ENCODE measurements around the gene CD300LF. TPM values are rescaled to one million over a fixed set of nuclear protein-coding genes. Genes with fewer than 3 reads are reported as not detected.

CD300LF gene
- total and polyA plus RNA-seq, 8 donors = 0.19 to 4.7 (median 0.29) TPM

DNA sequence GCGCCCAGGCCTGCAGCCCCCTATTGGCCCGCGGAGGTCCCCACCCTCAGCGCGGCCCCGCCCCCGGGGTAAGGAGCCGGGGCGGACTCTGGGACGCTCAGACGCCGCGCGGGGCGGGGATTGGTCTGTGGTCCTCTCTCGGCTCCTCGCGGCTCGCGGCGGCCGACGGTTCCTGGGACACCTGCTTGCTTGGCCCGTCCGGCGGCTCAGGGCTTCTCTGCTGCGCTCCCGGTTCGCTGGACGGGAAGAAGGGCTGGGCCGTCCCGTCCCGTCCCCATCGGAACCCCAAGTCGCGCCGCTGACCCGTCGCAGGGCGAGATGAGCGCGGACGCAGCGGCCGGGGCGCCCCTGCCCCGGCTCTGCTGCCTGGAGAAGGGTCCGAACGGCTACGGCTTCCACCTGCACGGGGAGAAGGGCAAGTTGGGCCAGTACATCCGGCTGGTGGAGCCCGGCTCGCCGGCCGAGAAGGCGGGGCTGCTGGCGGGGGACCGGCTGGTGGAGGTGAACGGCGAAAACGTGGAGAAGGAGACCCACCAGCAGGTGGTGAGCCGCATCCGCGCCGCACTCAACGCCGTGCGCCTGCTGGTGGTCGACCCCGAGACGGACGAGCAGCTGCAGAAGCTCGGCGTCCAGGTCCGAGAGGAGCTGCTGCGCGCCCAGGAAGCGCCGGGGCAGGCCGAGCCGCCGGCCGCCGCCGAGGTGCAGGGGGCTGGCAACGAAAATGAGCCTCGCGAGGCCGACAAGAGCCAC lies 36.0 kb upstream of the CD300LF start, which contains the start of gene NHERF1:
Gene NHERF1 (plus strand): TSS at position 100 of the 750 bp plus-strand sequence. CDS start 219 bp downstream, at position 319.
- H3K27me3 ChIP-seq = no peaks in the 10 kb centered on the region
- no peaks in the 10 kb centered on the region for H3K9me3 ChIP-seq
- H3K36me3 ChIP-seq = no peaks in the 10 kb centered on the region
- 0% methylated on average over 60 to 90 of the region's 90 CpGs for WGBS, 2 donors
- peaks cover 18 to 28% (median 24%) of the 10 kb centered on the region in 3 donors for H3K4me1 ChIP-seq
- peak within 1 kb of the TSS; percentile 55 to 98 (median 88) for H3K4me3 ChIP-seq
- peak within 1 kb of the TSS; percentile 88 to 97 (median 95) for H3K27ac ChIP-seq
- TF ChIP-seq, protein P1, sequence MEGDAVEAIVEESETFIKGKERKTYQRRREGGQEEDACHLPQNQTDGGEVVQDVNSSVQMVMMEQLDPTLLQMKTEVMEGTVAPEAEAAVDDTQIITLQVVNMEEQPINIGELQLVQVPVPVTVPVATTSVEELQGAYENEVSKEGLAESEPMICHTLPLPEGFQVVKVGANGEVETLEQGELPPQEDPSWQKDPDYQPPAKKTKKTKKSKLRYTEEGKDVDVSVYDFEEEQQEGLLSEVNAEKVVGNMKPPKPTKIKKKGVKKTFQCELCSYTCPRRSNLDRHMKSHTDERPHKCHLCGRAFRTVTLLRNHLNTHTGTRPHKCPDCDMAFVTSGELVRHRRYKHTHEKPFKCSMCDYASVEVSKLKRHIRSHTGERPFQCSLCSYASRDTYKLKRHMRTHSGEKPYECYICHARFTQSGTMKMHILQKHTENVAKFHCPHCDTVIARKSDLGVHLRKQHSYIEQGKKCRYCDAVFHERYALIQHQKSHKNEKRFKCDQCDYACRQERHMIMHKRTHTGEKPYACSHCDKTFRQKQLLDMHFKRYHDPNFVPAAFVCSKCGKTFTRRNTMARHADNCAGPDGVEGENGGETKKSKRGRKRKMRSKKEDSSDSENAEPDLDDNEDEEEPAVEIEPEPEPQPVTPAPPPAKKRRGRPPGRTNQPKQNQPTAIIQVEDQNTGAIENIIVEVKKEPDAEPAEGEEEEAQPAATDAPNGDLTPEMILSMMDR (IDR thresholded peaks at IDR 0.05) = peak in 1 of 4 donors; percentile 14
- intact Hi-C loops (cut with DNase I) = loop anchor here in 1 of 3 donors (10.0 kb wide), 1 partner anchor 116 kb away; no protein-coding TSS in a partner anchor
- FAIRE-seq = no peak
- DNase-seq = peak; percentile 93 to 99 (median 96)
- ATAC-seq = peak; percentile 77 to 84 (median 82)

DNA sequence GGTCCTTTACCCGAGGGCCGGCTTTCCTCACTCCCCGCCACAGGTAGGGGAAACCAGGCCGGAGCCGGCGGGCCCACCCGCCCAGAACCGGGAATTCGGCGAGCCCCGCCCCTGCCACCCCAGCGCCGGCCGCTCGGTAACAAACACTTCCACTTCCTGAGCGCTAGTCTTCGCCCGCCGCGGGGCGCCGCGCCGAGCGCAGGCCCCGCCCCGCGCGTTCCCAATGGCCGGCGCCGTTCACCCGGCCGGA lies 35.5 kb upstream of the CD300LF start:
- no peaks in the 10 kb centered on the region for H3K27me3 ChIP-seq
- DNase-seq (no peak), FAIRE-seq (no peak), ATAC-seq (no peak)
- H3K9me3 ChIP-seq = no peaks in the 10 kb centered on the region
- TF ChIP-seq, protein P1 (IDR thresholded peaks at IDR 0.05) = peak in 1 of 4 donors; percentile 14
- peak overlapping the region; percentile 33 to 98 (median 72) for H3K4me3 ChIP-seq
- H3K36me3 ChIP-seq = no peaks in the 10 kb centered on the region
- H3K27ac ChIP-seq = peak overlapping the region; percentile 88 to 97 (median 95)
- intact Hi-C loops (cut with DNase I) = loop anchor here in 1 of 3 donors (10.0 kb wide), 1 partner anchor 117 kb away; no protein-coding TSS in a partner anchor
- peaks cover 18 to 28% (median 24%) of the 10 kb centered on the region in 3 donors for H3K4me1 ChIP-seq
- WGBS, 2 donors = 0% methylated on average over 24 to 34 of the region's 34 CpGs

DNA sequence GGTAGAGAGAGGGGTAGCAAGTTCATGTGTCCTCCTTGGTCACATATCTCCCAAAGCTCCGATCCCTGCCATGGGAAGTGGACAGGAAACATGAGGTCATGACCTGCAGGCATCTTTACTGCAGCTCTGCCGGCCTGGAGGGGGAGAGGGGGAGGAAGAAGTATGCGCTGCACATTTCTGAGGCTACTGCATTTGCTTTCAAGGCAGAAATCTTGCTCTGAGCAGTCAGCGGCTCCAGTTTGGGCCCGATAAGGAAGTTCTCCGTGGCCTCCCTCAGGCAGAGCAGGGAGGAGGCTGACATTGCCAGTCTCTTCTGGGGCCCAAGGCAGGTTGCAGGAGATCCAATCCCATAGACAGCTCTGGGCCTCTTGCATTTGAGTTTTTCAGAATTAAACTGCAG lies 34.2 kb upstream of the CD300LF start:
- 70 to 77% methylated on average over 6 of the region's 6 CpGs for WGBS, 2 donors
- FAIRE-seq (no peak), ATAC-seq (no peak), DNase-seq (peak in 2 of 6 donors; percentile 25 to 49)
- TF ChIP-seq, protein P1 (IDR thresholded peaks at IDR 0.05) = no peak
- Histone ChIP-seq H3K27me3 (no peaks in the 10 kb centered on the region), H3K4me1 (peaks cover 10 to 19% (median 12%) of the 10 kb centered on the region in 3 donors), H3K9me3 (no peaks in the 10 kb centered on the region), H3K36me3 (no peaks in the 10 kb centered on the region), H3K27ac (no peak overlapping the region), H3K4me3 (no peak overlapping the region)
- intact Hi-C loops (cut with DNase I) = loop anchor here in 1 of 3 donors (10.0 kb wide), 1 partner anchor 118 kb away; no protein-coding TSS in a partner anchor

DNA sequence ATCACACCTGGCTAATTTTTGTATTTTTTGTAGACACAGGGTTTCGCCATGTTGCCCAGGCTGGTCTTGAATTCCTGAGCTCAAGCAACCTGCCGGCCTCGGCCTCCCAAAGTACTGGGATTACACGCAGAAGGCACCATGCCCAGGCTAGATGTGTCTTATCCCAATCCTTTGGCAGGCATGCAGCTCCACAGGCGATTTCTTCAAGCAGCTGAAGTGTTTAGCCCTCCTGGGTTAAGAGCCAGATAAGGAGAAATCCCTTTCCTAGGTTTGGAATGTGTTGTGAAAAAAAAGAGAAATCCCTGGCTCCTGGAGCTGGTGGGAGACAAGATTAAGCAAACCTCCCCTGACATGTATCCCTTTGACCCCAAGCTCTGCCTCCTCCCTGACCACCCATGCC lies 33.7 kb upstream of the CD300LF start:
- DNase-seq = no peak

More for the DNA sequence above, 33.7 kb upstream of the CD300LF start:
- Histone ChIP-seq H3K9me3 (no peaks in the 10 kb centered on the region), H3K27ac (no peak overlapping the region), H3K4me1 (peaks cover 6 to 16% (median 6%) of the 10 kb centered on the region in 3 donors), H3K4me3 (no peak overlapping the region), H3K27me3 (no peaks in the 10 kb centered on the region), H3K36me3 (no peaks in the 10 kb centered on the region)
- ATAC-seq = no peak
- FAIRE-seq = no peak
- TF ChIP-seq, protein P1 (IDR thresholded peaks at IDR 0.05) = no peak
- intact Hi-C loops (cut with DNase I) = loop anchor here in 1 of 3 donors (10.0 kb wide), 1 partner anchor 118 kb away; no protein-coding TSS in a partner anchor
- 81 to 85% methylated on average over 5 of the region's 5 CpGs for WGBS, 2 donors
